Glomerular visceral epithelial cell (primary cell): ENCODE results near the gene EIPR1.

ENCODE experiments used
- DNase-seq: peaks from one replicate; pipeline ENCODE4 v3.0.0-alpha.2; 2016; ENCODE audit errors: extremely low spot score

Gene EIPR1

GRCh38 chr2:3176071-3176868 lies 201.3 kb downstream of the EIPR1 start:
- no peak for DNase-seq

- no peak for DNase-seq
These were observed 202.1 kb downstream of the EIPR1 start for GRCh38 chr2:3175568-3175955.

- no peak for DNase-seq
These were observed 202.7 kb downstream of the EIPR1 start for GRCh38 chr2:3174626-3175567.

- no peak for DNase-seq
These were observed 204.6 kb downstream of the EIPR1 start for GRCh38 chr2:3173031-3173430.

- DNase-seq, result no peak
These were observed 205.2 kb downstream of the EIPR1 start for GRCh38 chr2:3172265-3172935.

- DNase-seq, result no peak
These were observed 205.9 kb downstream of the EIPR1 start for GRCh38 chr2:3171564-3172264.

GRCh38 chr2:3170792-3171455 lies 206.7 kb downstream of the EIPR1 start:
- DNase-seq, result no peak

- peak; percentile 24 for DNase-seq
These were observed 208.3 kb downstream of the EIPR1 start for GRCh38 chr2:3169106-3169870.

GRCh38 chr2:3168230-3168891 lies 209.3 kb downstream of the EIPR1 start:
- DNase-seq, result peak; percentile 58

GRCh38 chr2:3163401-3163800 lies 214.2 kb downstream of the EIPR1 start:
- DNase-seq, result no peak

- no peak for DNase-seq
These were observed 215.1 kb downstream of the EIPR1 start for GRCh38 chr2:3162442-3163077.

GRCh38 chr2:3160751-3161330 lies 216.8 kb downstream of the EIPR1 start:
- no peak for DNase-seq

- DNase-seq, result no peak
These were observed 217.7 kb downstream of the EIPR1 start for GRCh38 chr2:3159782-3160545.

- DNase-seq, result no peak
These were observed 222.9 kb downstream of the EIPR1 start for GRCh38 chr2:3154700-3155099.

GRCh38 chr2:3154146-3154545 lies 223.5 kb downstream of the EIPR1 start:
- DNase-seq, result no peak

GRCh38 chr2:3151153-3151918 lies 226.3 kb downstream of the EIPR1 start:
- peak; percentile 27 for DNase-seq
